HG03064 (cell line): ENCODE results near the gene CIC.
"Not testable (repeated sequence)": the region's sequence is repeated elsewhere in the genome, so short reads cannot be mapped to it uniquely, and the experiment has no call there.

Source experiments
- ATAC-seq: cut with Tn5 transposase; IDR thresholded peaks from one replicate; pipeline ENCODE4 v1.9.1; 2021; ENCODE audit warnings: low read depth; ENCODE audit not compliant: unreplicated experiment

The CIC gene

GRCh38 chr19:42327381-42327780 lies 58.3 kb downstream of the CIC start:
- no peak for ATAC-seq

- ATAC-seq, result no peak
Observed at GRCh38 chr19:42328106-42328505, 59.1 kb downstream of the CIC start.

- ATAC-seq, result no peak
Observed at GRCh38 chr19:42328854-42329253, 59.8 kb downstream of the CIC start.

GRCh38 chr19:42330241-42330711 lies 61.2 kb downstream of the CIC start:
- ATAC-seq, result no peak

GRCh38 chr19:42331333-42331732 lies 62.3 kb downstream of the CIC start:
- ATAC-seq, result not testable (repeated sequence)

GRCh38 chr19:42332059-42332458 lies 63.0 kb downstream of the CIC start:
- no peak for ATAC-seq

GRCh38 chr19:42333018-42333417 lies 64.0 kb downstream of the CIC start:
- no peak for ATAC-seq

- ATAC-seq, result no peak
Observed at GRCh38 chr19:42333975-42334696, 65.1 kb downstream of the CIC start.

- ATAC-seq, result no peak
Observed at GRCh38 chr19:42334697-42335373, 65.8 kb downstream of the CIC start.

- ATAC-seq, result no peak
Observed at GRCh38 chr19:42335374-42335936, 66.4 kb downstream of the CIC start.

GRCh38 chr19:42335971-42336370 lies 66.9 kb downstream of the CIC start:
- ATAC-seq, result no peak

GRCh38 chr19:42339126-42339860 lies 70.2 kb downstream of the CIC start:
- not testable (repeated sequence) for ATAC-seq

- ATAC-seq, result not testable (repeated sequence)
Observed at GRCh38 chr19:42339922-42340321, 70.9 kb downstream of the CIC start.

- ATAC-seq, result no peak
Observed at GRCh38 chr19:42343344-42344110, 74.5 kb downstream of the CIC start.

- ATAC-seq, result no peak
Observed at GRCh38 chr19:42344336-42344893, 75.4 kb downstream of the CIC start.
